ENCODE results near the gene KCNK6.

- TF ChIP-seq, protein P1, sequence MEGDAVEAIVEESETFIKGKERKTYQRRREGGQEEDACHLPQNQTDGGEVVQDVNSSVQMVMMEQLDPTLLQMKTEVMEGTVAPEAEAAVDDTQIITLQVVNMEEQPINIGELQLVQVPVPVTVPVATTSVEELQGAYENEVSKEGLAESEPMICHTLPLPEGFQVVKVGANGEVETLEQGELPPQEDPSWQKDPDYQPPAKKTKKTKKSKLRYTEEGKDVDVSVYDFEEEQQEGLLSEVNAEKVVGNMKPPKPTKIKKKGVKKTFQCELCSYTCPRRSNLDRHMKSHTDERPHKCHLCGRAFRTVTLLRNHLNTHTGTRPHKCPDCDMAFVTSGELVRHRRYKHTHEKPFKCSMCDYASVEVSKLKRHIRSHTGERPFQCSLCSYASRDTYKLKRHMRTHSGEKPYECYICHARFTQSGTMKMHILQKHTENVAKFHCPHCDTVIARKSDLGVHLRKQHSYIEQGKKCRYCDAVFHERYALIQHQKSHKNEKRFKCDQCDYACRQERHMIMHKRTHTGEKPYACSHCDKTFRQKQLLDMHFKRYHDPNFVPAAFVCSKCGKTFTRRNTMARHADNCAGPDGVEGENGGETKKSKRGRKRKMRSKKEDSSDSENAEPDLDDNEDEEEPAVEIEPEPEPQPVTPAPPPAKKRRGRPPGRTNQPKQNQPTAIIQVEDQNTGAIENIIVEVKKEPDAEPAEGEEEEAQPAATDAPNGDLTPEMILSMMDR (IDR thresholded peaks at IDR 0.05) = no peak
- no peak for TF ChIP-seq POLR2A (IDR thresholded peaks at IDR 0.05)
Observed at GRCh38 chr19:38283271-38283670, 36.4 kb upstream of the KCNK6 start.

Data from thyroid gland (tissue), 4 donors.